Neural progenitor cell (in vitro differentiated cells): ENCODE data around the gene ABHD15.

Experiments used
- CTCF ChIP-seq: fragments of 200-600 bp; sonication (generic); IDR thresholded peaks from 2 replicates; pipeline ENCODE4 v1.5.1; 2017; ENCODE audit warnings: antibody characterized with exemption, mild to moderate bottlenecking
- EZH2 ChIP-seq: fragments of 200-600 bp; sonication (generic); IDR thresholded peaks from 2 replicates; pipeline ENCODE4 v1.6.1; 2017; ENCODE audit warnings: antibody characterized with exemption, mild to moderate bottlenecking, moderate library complexity
- EZH2phosphoT487 ChIP-seq: fragments of 200-600 bp; sonication (generic); IDR thresholded peaks from 2 replicates; pipeline ENCODE4 v1.6.1; 2017; ENCODE audit warnings: antibody characterized with exemption

- TF ChIP-seq CTCF (no peak), EZH2 (no peak), EZH2phosphoT487 (no peak)
Observed at GRCh38 chr17:29560316-29560715, 6.5 kb downstream of the ABHD15 start.
